HCT116 (cell line): Measurements from ENCODE around the gene MMP26. TPM values are rescaled to one million over a fixed set of nuclear protein-coding genes. Genes with fewer than 3 reads are reported as not detected.

Experiments used
- ATAC-seq: fragments of 200-7000 bp; cut with Tn5 transposase; 2 replicates; pipeline ENCODE4 v1.9.1; 2020; ENCODE audit warnings: mild to moderate bottlenecking, moderate library complexity
- BruUV-seq: library from RNA; stranded (reverse); fragments of 400-500 nt; replicated peaks from 2 replicates; lab custom pipeline; 2021; lab: Mats Ljungman, UMichigan
- CTCF ChIA-PET: fragments of 300-600 bp; sonication (Branson Sonifier 250); formaldehyde crosslinking; loops from one replicate; lab custom pipeline; 2021; ENCODE audit warnings: antibody characterized with exemption; lab: Charles Lee
- POLR2A ChIA-PET: fragments of 300-600, 350-600 bp; sonication (Branson Sonifier 250); formaldehyde crosslinking; loops from one replicate; lab custom pipeline; 2021; ENCODE audit warnings: antibody characterized with exemption; lab: Charles Lee
- RAD21 ChIA-PET, 2 experiments: fragments of 300-600 bp; sonication (Branson Sonifier 250); formaldehyde crosslinking; loops; one replicate each; lab custom pipeline; 2023; ENCODE audit warnings: low total read pairs in 2 of 2; ENCODE audit not compliant: uncharacterized antibody in 2 of 2, unreplicated experiment in 2 of 2, low non-redundant PET in 1 of 2; lab: Charles Lee
- DNase-seq: peaks from one replicate; pipeline ENCODE4 v3.0.0-alpha.2; 2010; ENCODE audit warnings: low read depth, low spot score
- H2AFZ ChIP-seq: fragments of 200-600 bp; shearing (Covaris generic), sonication (generic); 2 replicates; pipeline ENCODE4 v1.6.1; 2017; ENCODE audit warnings: low read depth, mixed run types, mixed read lengths, antibody characterized with exemption, low read length; ENCODE audit not compliant: poor library complexity, severe bottlenecking
- H3K27ac ChIP-seq: 2 replicates; pipeline ENCODE4 v1.5.1; 2012; ENCODE audit warnings: low read depth, low read length
- H3K27me3 ChIP-seq: fragments of 200-600 bp; sonication (generic); 2 replicates; pipeline ENCODE4 v1.6.1; 2016; ENCODE audit warnings: mixed run types, low read length, mixed read lengths; ENCODE audit not compliant: insufficient read depth
- H3K36me3 ChIP-seq, 2 experiments: fragments of 200-500 bp in 1 of 2; fragments of 200-600 bp in 1 of 2; sonication (Bioruptor generic) in 1 of 2; sonication (generic) in 1 of 2; 2 replicates each; pipeline versions ENCODE4 v1.5.1 to v1.6.1; 2014 to 2016; ENCODE audit warnings: low read length in 2 of 2, inconsistent platforms in 1 of 2, mixed read lengths in 1 of 2, mixed run types in 1 of 2; ENCODE audit not compliant: insufficient read depth in 2 of 2, control insufficient read depth in 1 of 2
- H3K4me1 ChIP-seq, 2 experiments: fragments of 200-600 bp in 1 of 2; sonication (generic) in 1 of 2; 2 replicates each; pipeline versions ENCODE4 v1.5.1 to v1.6.1; 2012 to 2017; ENCODE audit warnings: low read length in 2 of 2, inconsistent platforms in 1 of 2, mild to moderate bottlenecking in 1 of 2, mixed read lengths in 1 of 2, mixed run types in 1 of 2, moderate library complexity in 1 of 2; ENCODE audit not compliant: insufficient read depth in 2 of 2, control insufficient read depth in 1 of 2
- H3K4me2 ChIP-seq: fragments of 200-600 bp; sonication (generic); 2 replicates; pipeline ENCODE4 v1.6.1; 2017; ENCODE audit warnings: mixed run types, low read length, mixed read lengths
- H3K4me3 ChIP-seq, 2 experiments: fragments of 200-600 bp in 1 of 2; sonication (generic) in 1 of 2; replicated peaks in 1 of 2; 2 replicates each; pipeline ENCODE4 v1.5.1; 2011 to 2016; ENCODE audit warnings: low read length in 2 of 2, control low read depth in 1 of 2, low read depth in 1 of 2, mild to moderate bottlenecking in 1 of 2, mixed read lengths in 1 of 2, mixed run types in 1 of 2
- H3K79me2 ChIP-seq: fragments of 200-600 bp; sonication (generic); 2 replicates; pipeline ENCODE4 v1.6.1; 2017; ENCODE audit warnings: mild to moderate bottlenecking, mixed run types, low read length, moderate library complexity, mixed read lengths; ENCODE audit not compliant: insufficient read depth
- H3K9ac ChIP-seq: fragments of 200-600 bp; sonication (generic); 2 replicates; pipeline ENCODE4 v1.6.1; 2016; ENCODE audit warnings: low read length, mixed read lengths
- H3K9me2 ChIP-seq: fragments of 200-600 bp; sonication (generic), shearing (Covaris generic); 2 replicates; pipeline ENCODE4 v1.6.1; 2017; ENCODE audit warnings: mixed run types, mild to moderate bottlenecking, moderate library complexity; ENCODE audit not compliant: insufficient read depth
- H3K9me3 ChIP-seq, 2 experiments: fragments of 200-500 bp in 1 of 2; fragments of 200-600 bp in 1 of 2; sonication (Bioruptor generic) in 1 of 2; sonication (generic) in 1 of 2; 2 replicates each; pipeline ENCODE4 v1.6.1; 2014 to 2017; ENCODE audit warnings: low read length in 2 of 2, mixed read lengths in 2 of 2, inconsistent platforms in 1 of 2, low read depth in 1 of 2, mild to moderate bottlenecking in 1 of 2, mixed run types in 1 of 2, moderate library complexity in 1 of 2; ENCODE audit not compliant: control insufficient read depth in 1 of 2, insufficient read depth in 1 of 2
- H4K20me1 ChIP-seq: fragments of 200-600 bp; sonication (generic), shearing (Covaris generic); 2 replicates; pipeline ENCODE4 v1.6.1; 2017; ENCODE audit warnings: mixed run types, mild to moderate bottlenecking, moderate library complexity; ENCODE audit not compliant: insufficient read depth
- CBX3 ChIP-seq: IDR thresholded peaks from 2 replicates; pipeline ENCODE4 v1.6.1; 2012; ENCODE audit warnings: low read depth
- EZH2 ChIP-seq: fragments of 200-600 bp; sonication (generic); IDR thresholded peaks from 2 replicates; pipeline ENCODE4 v1.6.1; 2017; ENCODE audit warnings: antibody characterized with exemption, mixed run types
- RAD21 ChIP-seq: IDR thresholded peaks from 2 replicates; pipeline ENCODE4 v1.6.1; 2012; ENCODE audit warnings: low read depth, mild to moderate bottlenecking
- SP1 ChIP-seq: IDR thresholded peaks from 2 replicates; pipeline ENCODE4 v1.6.1; 2012; ENCODE audit warnings: low read depth
- YY1 ChIP-seq: IDR thresholded peaks from 2 replicates; pipeline ENCODE4 v1.6.1; 2011; ENCODE audit warnings: low read length, low read depth, moderate library complexity, mild to moderate bottlenecking; ENCODE audit not compliant: insufficient replicate concordance; ENCODE audit errors: extremely low read depth
- intact Hi-C: fragments of 100-400 bp; cut with micrococcal nuclease; formaldehyde crosslinking; loops from 2 replicates; pipeline ENCODE4 v1.10.0; 2022
- total RNA-seq: library from RNA; stranded (reverse); gene quantifications from one replicate; pipeline ENCODE4 v1.2.1, GENCODE V29; 2021; ENCODE audit not compliant: unreplicated experiment
- TF ChIP-seq, protein P1 (sequence below), 3 experiments: fragments of 200-600 bp in 1 of 3; sonication (generic) in 1 of 3; IDR thresholded peaks in 2 of 3; conservative IDR thresholded peaks in 1 of 3; 2 replicates each; pipeline ENCODE4 v1.5.1; 2012 to 2017; ENCODE audit warnings: low read depth in 2 of 3, low read length in 2 of 3, antibody characterized with exemption in 1 of 3, borderline replicate concordance in 1 of 3, control low read depth in 1 of 3, mild to moderate bottlenecking in 1 of 3, mixed read lengths in 1 of 3, mixed run types in 1 of 3, moderate library complexity in 1 of 3; ENCODE audit not compliant: insufficient read depth in 1 of 3
- TF ChIP-seq, protein P2 (sequence below): IDR thresholded peaks from 2 replicates; pipeline ENCODE4 v1.6.1; 2011; ENCODE audit warnings: mild to moderate bottlenecking, low read length, moderate library complexity; ENCODE audit not compliant: insufficient replicate concordance; ENCODE audit errors: extremely low read depth

MMP26 gene
- total RNA-seq, 1 experiment from 2014 or later, result not detected

DNA sequence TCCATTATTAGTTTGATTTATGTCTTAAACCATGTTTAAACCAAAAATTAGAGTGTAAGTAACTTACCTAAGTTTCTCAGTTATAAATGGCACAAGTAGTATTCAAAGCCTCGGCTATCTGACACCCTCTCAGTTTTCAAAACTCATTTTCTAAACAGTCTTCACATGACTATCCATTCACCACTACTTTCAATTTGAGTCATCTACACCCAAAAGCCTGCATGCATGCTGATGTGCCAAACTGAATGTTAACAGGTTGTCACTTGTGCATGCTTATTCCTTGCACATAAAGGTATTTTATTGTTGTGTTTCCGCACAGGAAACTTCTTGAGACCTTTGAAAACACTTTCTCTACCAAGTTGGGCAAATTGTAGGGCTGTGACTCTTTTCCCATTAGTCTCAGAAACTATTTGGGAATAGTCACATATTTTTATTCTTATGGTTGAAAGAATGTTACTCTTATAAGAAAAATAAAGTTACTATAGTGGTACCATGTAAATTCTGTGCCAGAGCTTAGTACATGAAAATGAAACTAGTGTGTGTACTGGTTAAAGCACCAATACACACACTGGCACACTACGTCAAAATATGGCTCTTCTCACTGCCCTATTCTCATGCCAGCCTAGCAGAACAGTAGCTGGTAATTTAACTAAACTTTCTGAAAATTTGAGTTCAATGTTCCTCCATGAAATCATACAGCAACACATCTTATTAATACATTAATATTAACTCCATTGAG, 4.7 kb upstream of the MMP26 start:
- Histone ChIP-seq H3K9ac (no peak overlapping the region), H3K9me2 (no peaks in the 10 kb centered on the region), H3K79me2 (no peaks in the 10 kb centered on the region), H3K4me2 (no peak overlapping the region), H2AFZ (no peak overlapping the region), H3K27ac (no peak overlapping the region), H3K4me3 (no peak overlapping the region), H3K4me1 (no peaks in the 10 kb centered on the region), H3K27me3 (peaks cover 58% of the 10 kb centered on the region), H3K9me3 (no peaks in the 10 kb centered on the region), H4K20me1 (no peaks in the 10 kb centered on the region), H3K36me3 (no peaks in the 10 kb centered on the region)
- ChIA-PET POLR2A (no interaction called here), RAD21 (no interaction called here), CTCF (no interaction called here)
- TF ChIP-seq, protein P1, sequence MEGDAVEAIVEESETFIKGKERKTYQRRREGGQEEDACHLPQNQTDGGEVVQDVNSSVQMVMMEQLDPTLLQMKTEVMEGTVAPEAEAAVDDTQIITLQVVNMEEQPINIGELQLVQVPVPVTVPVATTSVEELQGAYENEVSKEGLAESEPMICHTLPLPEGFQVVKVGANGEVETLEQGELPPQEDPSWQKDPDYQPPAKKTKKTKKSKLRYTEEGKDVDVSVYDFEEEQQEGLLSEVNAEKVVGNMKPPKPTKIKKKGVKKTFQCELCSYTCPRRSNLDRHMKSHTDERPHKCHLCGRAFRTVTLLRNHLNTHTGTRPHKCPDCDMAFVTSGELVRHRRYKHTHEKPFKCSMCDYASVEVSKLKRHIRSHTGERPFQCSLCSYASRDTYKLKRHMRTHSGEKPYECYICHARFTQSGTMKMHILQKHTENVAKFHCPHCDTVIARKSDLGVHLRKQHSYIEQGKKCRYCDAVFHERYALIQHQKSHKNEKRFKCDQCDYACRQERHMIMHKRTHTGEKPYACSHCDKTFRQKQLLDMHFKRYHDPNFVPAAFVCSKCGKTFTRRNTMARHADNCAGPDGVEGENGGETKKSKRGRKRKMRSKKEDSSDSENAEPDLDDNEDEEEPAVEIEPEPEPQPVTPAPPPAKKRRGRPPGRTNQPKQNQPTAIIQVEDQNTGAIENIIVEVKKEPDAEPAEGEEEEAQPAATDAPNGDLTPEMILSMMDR (IDR thresholded peaks at IDR 0.05 in 2 of 3, conservative IDR thresholded peaks at IDR 0.05 in 1 of 3; ENCODE audit: borderline replicate concordance in 1 of 3, insufficient read depth in 1 of 3, low read depth in 2 of 3, low read length in 2 of 3), result no peak
- no peak for TF ChIP-seq EZH2
- no peak for TF ChIP-seq RAD21
- TF ChIP-seq SP1, result no peak
- TF ChIP-seq CBX3, result no peak
- TF ChIP-seq, protein P2, sequence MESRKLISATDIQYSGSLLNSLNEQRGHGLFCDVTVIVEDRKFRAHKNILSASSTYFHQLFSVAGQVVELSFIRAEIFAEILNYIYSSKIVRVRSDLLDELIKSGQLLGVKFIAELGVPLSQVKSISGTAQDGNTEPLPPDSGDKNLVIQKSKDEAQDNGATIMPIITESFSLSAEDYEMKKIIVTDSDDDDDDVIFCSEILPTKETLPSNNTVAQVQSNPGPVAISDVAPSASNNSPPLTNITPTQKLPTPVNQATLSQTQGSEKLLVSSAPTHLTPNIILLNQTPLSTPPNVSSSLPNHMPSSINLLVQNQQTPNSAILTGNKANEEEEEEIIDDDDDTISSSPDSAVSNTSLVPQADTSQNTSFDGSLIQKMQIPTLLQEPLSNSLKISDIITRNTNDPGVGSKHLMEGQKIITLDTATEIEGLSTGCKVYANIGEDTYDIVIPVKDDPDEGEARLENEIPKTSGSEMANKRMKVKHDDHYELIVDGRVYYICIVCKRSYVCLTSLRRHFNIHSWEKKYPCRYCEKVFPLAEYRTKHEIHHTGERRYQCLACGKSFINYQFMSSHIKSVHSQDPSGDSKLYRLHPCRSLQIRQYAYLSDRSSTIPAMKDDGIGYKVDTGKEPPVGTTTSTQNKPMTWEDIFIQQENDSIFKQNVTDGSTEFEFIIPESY, result no peak
- no peak for TF ChIP-seq YY1
- ATAC-seq, result no peak
- no peak for DNase-seq
- no TSS peak for BruUV-seq
- intact Hi-C loops, result no loop called here
